Upper lobe of right lung (tissue), 1 donor: Measurements from ENCODE around the gene ADGRV1. TPM values are rescaled to one million over a fixed set of nuclear protein-coding genes. Genes with fewer than 3 reads are reported as not detected.
"Not testable (repeated sequence)": the region's sequence is repeated elsewhere in the genome, so short reads cannot be mapped to it uniquely, and the experiment has no call there.

Experiments used
- ATAC-seq: fragments of 200-7000 bp; cut with Tn5 transposase; one replicate; pipeline ENCODE4 v1.9.1; 2020; ENCODE audit warnings: mild to moderate bottlenecking, moderate library complexity
- DNase-seq: peaks from one replicate; pipeline ENCODE4 v3.0.0-alpha.2; 2020
- H3K27ac ChIP-seq: fragments of 200-600 bp; one replicate; pipeline ENCODE4 v1.8.0; 2022
- H3K27me3 ChIP-seq: fragments of 200-600 bp; one replicate; pipeline ENCODE4 v1.8.0; 2022; ENCODE audit warnings: mild to moderate bottlenecking
- H3K36me3 ChIP-seq: fragments of 200-600 bp; one replicate; pipeline ENCODE4 v1.8.0; 2022
- H3K4me1 ChIP-seq: fragments of 200-600 bp; one replicate; pipeline ENCODE4 v1.8.0; 2022
- H3K4me3 ChIP-seq: fragments of 200-600 bp; one replicate; pipeline ENCODE4 v1.8.0; 2022; ENCODE audit warnings: mild to moderate bottlenecking
- H3K9me3 ChIP-seq: fragments of 200-600 bp; one replicate; pipeline ENCODE4 v1.8.0; 2022
- CTCF ChIP-seq: fragments of 200-600 bp; IDR thresholded peaks from one replicate; pipeline ENCODE4 v1.8.0; 2022; ENCODE audit warnings: antibody characterized with exemption
- intact Hi-C: fragments of 100-400 bp; cut with DNase I; formaldehyde crosslinking; loops from one replicate; pipeline ENCODE4 v1.11.0; 2022
- total RNA-seq: library from RNA; stranded (reverse); fragmentation: NEBNext Ultra II Directional; extraction: Animal tissue kit (Norgen Biotek cat#: 25700); gene quantifications from one replicate; pipeline ENCODE4 v1.2.1, GENCODE V29; 2021
- donor health status: DM: no; HTN: yes; CAD: no; lungs with severe emphysema.

The ADGRV1 gene
- total RNA-seq, 1 donor from 2014 or later = 47.1 TPM

- H3K4me1 ChIP-seq = peaks cover 5% of the 10 kb centered on the region
Observed at GRCh38 chr5:90959262-90959661, 400.7 kb downstream of the ADGRV1 start.

GRCh38 chr5:90962481-90962880 lies 403.9 kb downstream of the ADGRV1 start:
- H3K36me3 ChIP-seq = no peaks in the 10 kb centered on the region
- no peak for ATAC-seq
- no peak for TF ChIP-seq CTCF
- H3K4me3 ChIP-seq = no peak overlapping the region
- DNase-seq = no peak
- H3K4me1 ChIP-seq = no peaks in the 10 kb centered on the region
- H3K9me3 ChIP-seq = no peaks in the 10 kb centered on the region
- no peaks in the 10 kb centered on the region for H3K27me3 ChIP-seq
- no peak overlapping the region for H3K27ac ChIP-seq
- intact Hi-C loops = no loop called here

More at GRCh38 chr5:90959262-90959661, 400.7 kb downstream of the ADGRV1 start:
- no peak for TF ChIP-seq CTCF
- intact Hi-C loops = no loop called here
- no peak for ATAC-seq
- Histone ChIP-seq H3K9me3 (no peaks in the 10 kb centered on the region), H3K36me3 (no peaks in the 10 kb centered on the region), H3K4me3 (no peak overlapping the region), H3K27me3 (no peaks in the 10 kb centered on the region), H3K27ac (no peak overlapping the region)
- DNase-seq = no peak

- Histone ChIP-seq H3K27me3 (no peaks in the 10 kb centered on the region), H3K9me3 (no peaks in the 10 kb centered on the region), H3K4me1 (no peaks in the 10 kb centered on the region), H3K27ac (no peak overlapping the region), H3K4me3 (no peak overlapping the region), H3K36me3 (no peaks in the 10 kb centered on the region)
- no peak for TF ChIP-seq CTCF
- no peak for ATAC-seq
- intact Hi-C loops = no loop called here
- DNase-seq = no peak
Observed at GRCh38 chr5:90965110-90965685, 406.6 kb downstream of the ADGRV1 start.

- H3K9me3 ChIP-seq = no peaks in the 10 kb centered on the region
- ATAC-seq (no peak), DNase-seq (no peak)
- no peak overlapping the region for H3K4me3 ChIP-seq
- H3K27me3 ChIP-seq = no peaks in the 10 kb centered on the region
- no peak overlapping the region for H3K27ac ChIP-seq
- no peak for TF ChIP-seq CTCF
- intact Hi-C loops = no loop called here
- no peaks in the 10 kb centered on the region for H3K4me1 ChIP-seq
- no peaks in the 10 kb centered on the region for H3K36me3 ChIP-seq
Observed at GRCh38 chr5:90967443-90967842, 408.8 kb downstream of the ADGRV1 start.

- ATAC-seq = no peak
- DNase-seq = no peak
- Histone ChIP-seq H3K4me1 (no peaks in the 10 kb centered on the region), H3K27me3 (no peaks in the 10 kb centered on the region), H3K36me3 (no peaks in the 10 kb centered on the region), H3K9me3 (no peaks in the 10 kb centered on the region), H3K27ac (no peak overlapping the region), H3K4me3 (no peak overlapping the region)
- intact Hi-C loops = no loop called here
- TF ChIP-seq CTCF = no peak
Observed at GRCh38 chr5:90967851-90968250, 409.3 kb downstream of the ADGRV1 start.

GRCh38 chr5:90968319-90968718 lies 409.7 kb downstream of the ADGRV1 start:
- DNase-seq (no peak), ATAC-seq (no peak)
- no peaks in the 10 kb centered on the region for H3K27me3 ChIP-seq
- no peaks in the 10 kb centered on the region for H3K4me1 ChIP-seq
- H3K36me3 ChIP-seq = no peaks in the 10 kb centered on the region
- intact Hi-C loops = no loop called here
- no peak for TF ChIP-seq CTCF
- no peak overlapping the region for H3K4me3 ChIP-seq
- H3K27ac ChIP-seq = no peak overlapping the region
- no peaks in the 10 kb centered on the region for H3K9me3 ChIP-seq

GRCh38 chr5:90969945-90970344 lies 411.3 kb downstream of the ADGRV1 start:
- H3K9me3 ChIP-seq, H3K4me1 ChIP-seq, H3K27ac ChIP-seq, ATAC-seq, H3K36me3 ChIP-seq, DNase-seq, intact Hi-C loops, H3K4me3 ChIP-seq, H3K27me3 ChIP-seq: not testable (repeated sequence)
